Heart right ventricle (tissue), 16 donors: Measurements from ENCODE around the gene PNPLA4. TPM values are rescaled to one million over a fixed set of nuclear protein-coding genes. Genes with fewer than 3 reads are reported as not detected.
A peak's percentile ranks its signal among the peaks of the same experiment; 100 is the strongest.

Source experiments
- ATAC-seq, 8 donors: fragments of 200-7000 bp; cut with Tn5 transposase; one replicate each; pipeline ENCODE4 v1.9.1; 2020; ENCODE audit warnings: mild to moderate bottlenecking in 8 of 8, moderate library complexity in 8 of 8, moderate number of reproducible peaks in 1 of 8
- DNase-seq, 2 donors: peaks; one replicate each; pipeline ENCODE4 v3.0.0-alpha.2; 2020
- H3K27ac ChIP-seq, 10 donors: fragments of 200-600 bp; sonication (generic) in 2 of 10; one replicate each; pipeline versions ENCODE4 v1.5.0 to v1.8.0; 2020 to 2022; ENCODE audit warnings: mild to moderate bottlenecking in 3 of 10
- H3K27me3 ChIP-seq, 7 donors: fragments of 200-600 bp; one replicate each; pipeline ENCODE4 v1.8.0; 2021 to 2022; ENCODE audit warnings: mild to moderate bottlenecking in 2 of 7
- H3K36me3 ChIP-seq, 9 donors: fragments of 200-600 bp; sonication (generic) in 1 of 9; one replicate each; pipeline versions ENCODE4 v1.5.0 to v1.8.0; 2020 to 2022; ENCODE audit warnings: mild to moderate bottlenecking in 2 of 9
- H3K4me1 ChIP-seq, 9 donors: fragments of 200-600 bp; sonication (generic) in 1 of 9; one replicate each; pipeline versions ENCODE4 v1.5.0 to v1.8.0; 2020 to 2022; ENCODE audit warnings: mild to moderate bottlenecking in 4 of 9
- H3K4me3 ChIP-seq, 10 donors: fragments of 200-600 bp; sonication (generic) in 2 of 10; one replicate each; pipeline versions ENCODE4 v1.5.0 to v1.8.0; 2020 to 2022; ENCODE audit warnings: mild to moderate bottlenecking in 7 of 10, moderate library complexity in 2 of 10
- H3K9me3 ChIP-seq, 11 donors: fragments of 200-600 bp in 10 of 11; sonication (generic) in 2 of 11; one replicate each; pipeline versions ENCODE4 v1.5.0 to v1.8.0; 2013 to 2022; ENCODE audit warnings: mild to moderate bottlenecking in 2 of 11, control low read depth in 1 of 11, moderate library complexity in 1 of 11
- WGBS, 2 donors: extraction: QIAGEN DNeasy Blood & Tissue Kit; methylation state at CpG; one replicate each; pipeline ENCODE4 v1.1.7; 2013; ENCODE audit warnings: inconsistent platforms in 1 of 2; 5-methylcytosine and 5-hydroxymethylcytosine counted together
- intact Hi-C, 10 donors: fragments of 100-400 bp; cut with DNase I; formaldehyde crosslinking; loops; one replicate each; pipeline versions ENCODE4 v1.11.1 to v1.14.2; 2022
- long read RNA-seq, 3 donors: library from polyadenylated mRNA; unstranded; transcript quantifications; one replicate each; pipeline ENCODE4 v2.0.0, GENCODE V29; 2020 to 2021
- polyA plus RNA-seq, 2 donors: library from polyadenylated mRNA; stranded (reverse); fragments of 200-250 nt; gene quantifications; one replicate each; pipeline ENCODE4 v1.2.3, GENCODE V29; 2013
- total RNA-seq, 10 donors: library from RNA; stranded (reverse); fragmentation: NEBNext Ultra II Directional in 3 of 10; extraction: Animal tissue kit (Norgen Biotek cat#: 25700) in 3 of 10; gene quantifications; one replicate each; pipeline versions ENCODE4 v1.2.1 to v1.2.4, GENCODE V29; 2021 to 2023
- TF ChIP-seq, protein P1 (sequence below), 9 donors: fragments of 200-600 bp; sonication (generic) in 2 of 9; IDR thresholded peaks; one replicate each; pipeline versions ENCODE4 v1.5.0 to v1.8.0; 2021 to 2022; ENCODE audit warnings: antibody characterized with exemption in 9 of 9, mild to moderate bottlenecking in 5 of 9, moderate library complexity in 1 of 9
- donor health status: Arrhythmogenic right ventricular cardiomyopathy.
- donor health status: ischemic (EF 13 %, LVEDD 7.1; RV severe dilation, severe dysfunction).
- donor health status: healthy with polysubstance abuse.
- donor health status: DM: no; HTN: yes; CAD: no.
- donor health status: DM: no; HTN: no; CAD: no.
- donor health status: ischemic (EF 25% LVEDD 6.9; RV normal size, moderate dysfunction).
- donor health status: ischemic (EF 25% LVEDD 5.7; RV mildly dilated, moderate dysfunction).
- donor health status: healthy.
- donor health status: DM: yes; HTN: yes; CAD: no.
- donor health status: Ischemic cardiomyopathy.
- donor health status: ischemic (EF 35%, LVEDD 5.7; RV mildly dilated, moderate dysfunction).
- donor health status: nonischemic (EF 11% LVEDD 7.7; RV severe dilation, severe dysfunction).
- donor health status: DM: yes; HTN: yes; CAD: no.
- donor health status: PGD.
- donor health status: ischemic (EF 29% LVEDD 5.4; RV normal size, mild dysfunction).
- donor health status: nonischemic (EF 23%, LVEDD 6.1; RV moderate dilation, normal function).

The PNPLA4 gene
- 10 to 100 TPM; 25.9 to 44.1 (median 38.6) TPM for total RNA-seq
- polyA plus RNA-seq, result 10 to 100 TPM in 1 of 2 donors, 1 to 10 TPM in 1; 9.4 to 18.0 TPM
- long read RNA-seq, donor 1, transcript PNPLA4-201 (7 exons, 3,372 nt), result major isoform, 14 of 18 reads
- long read RNA-seq, donor 1, partial matches to known transcripts, result 2 of 18 reads
- long read RNA-seq, donor 1, other reads (novel, unspliced or antisense), result 1 of 18 reads
- long read RNA-seq, donor 2, transcript PNPLA4-201 (7 exons, 3,372 nt), result major isoform, 28 of 41 reads
- long read RNA-seq, donor 2, partial matches to known transcripts, result 8 of 41 reads
- long read RNA-seq, donor 2, other reads (novel, unspliced or antisense), result 3 of 41 reads
- long read RNA-seq, donor 3, transcript PNPLA4-201 (7 exons, 3,372 nt), result major isoform, 29 of 41 reads
- long read RNA-seq, donor 3, partial matches to known transcripts, result 7 of 41 reads
- long read RNA-seq, donor 3, other reads (novel, unspliced or antisense), result 5 of 41 reads

DNA sequence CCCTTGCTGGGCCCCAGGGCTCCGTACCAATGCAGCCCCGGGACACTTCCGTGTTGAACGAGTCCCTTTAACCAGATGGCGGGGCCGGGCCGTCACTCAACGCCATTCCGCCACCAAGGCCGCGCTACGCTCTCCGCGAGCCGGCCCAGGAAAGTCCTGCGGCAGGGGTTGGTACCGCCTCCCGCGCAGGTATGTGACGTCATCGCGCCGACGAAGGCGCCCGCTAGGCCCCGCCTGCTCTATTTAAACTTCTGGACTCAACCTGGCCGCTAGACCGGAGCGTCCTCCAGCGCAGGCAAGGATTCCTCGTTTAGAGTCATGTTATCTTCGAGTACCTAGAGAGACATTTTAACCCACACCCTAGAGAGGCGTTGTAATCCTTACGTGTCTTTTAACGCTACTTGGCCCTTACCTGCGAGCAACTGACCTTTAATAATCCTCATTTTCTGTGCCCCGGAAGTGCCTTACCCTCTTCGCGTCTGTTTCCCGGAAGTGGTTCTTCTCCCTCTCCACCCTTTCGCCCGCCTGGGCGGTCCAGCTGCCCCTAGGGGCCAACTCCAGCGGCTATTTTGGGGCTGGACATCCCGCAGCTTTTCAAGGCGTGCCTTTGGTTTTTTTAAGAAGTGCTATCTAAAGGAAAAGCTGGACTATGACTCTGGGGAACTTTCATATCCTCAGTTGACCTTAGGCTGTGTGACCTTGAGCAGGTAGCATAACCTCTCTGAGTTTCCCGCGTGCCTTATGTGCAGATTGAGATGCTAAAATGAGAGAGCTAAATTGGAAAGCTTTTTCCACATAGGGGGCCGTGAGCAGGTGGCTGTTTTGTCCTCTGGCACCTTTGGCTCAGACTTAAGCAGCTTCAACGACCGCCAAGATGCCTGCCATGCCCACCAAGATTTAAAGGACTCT is at the start of gene PNPLA4:
PNPLA4 (minus strand) TSS at position 155 of the 909 bp plus-strand sequence. CDS start 1,294 bp downstream, outside the sequence.
- intact Hi-C loops, result loop anchor here in 2 of 10 donors (5.0 to 10.0 kb wide), 3 partner anchors 203 to 1905 kb away; partner anchors contain the start of genes PUDP (in 1 of the 2) and STS (in 1 of the 2)
- peaks cover 0 to 24% (median 3%) of the 10 kb centered on the region in 9 donors for H3K4me1 ChIP-seq
- WGBS, 2 donors, result 5 to 6% methylated on average over 52 of the region's 52 CpGs
- peak; percentile 91 to 98 (median 97) for ATAC-seq
- H3K36me3 ChIP-seq, result peaks cover 0 to 11% (median 0%) of the 10 kb centered on the region in 9 donors
- H3K27me3 ChIP-seq, result no peaks in the 10 kb centered on the region
- H3K27ac ChIP-seq, result peak within 1 kb of the TSS; percentile 48 to 88 (median 76)
- peak; percentile 63 to 78 for DNase-seq
- no peaks in the 10 kb centered on the region for H3K9me3 ChIP-seq
- TF ChIP-seq, protein P1, sequence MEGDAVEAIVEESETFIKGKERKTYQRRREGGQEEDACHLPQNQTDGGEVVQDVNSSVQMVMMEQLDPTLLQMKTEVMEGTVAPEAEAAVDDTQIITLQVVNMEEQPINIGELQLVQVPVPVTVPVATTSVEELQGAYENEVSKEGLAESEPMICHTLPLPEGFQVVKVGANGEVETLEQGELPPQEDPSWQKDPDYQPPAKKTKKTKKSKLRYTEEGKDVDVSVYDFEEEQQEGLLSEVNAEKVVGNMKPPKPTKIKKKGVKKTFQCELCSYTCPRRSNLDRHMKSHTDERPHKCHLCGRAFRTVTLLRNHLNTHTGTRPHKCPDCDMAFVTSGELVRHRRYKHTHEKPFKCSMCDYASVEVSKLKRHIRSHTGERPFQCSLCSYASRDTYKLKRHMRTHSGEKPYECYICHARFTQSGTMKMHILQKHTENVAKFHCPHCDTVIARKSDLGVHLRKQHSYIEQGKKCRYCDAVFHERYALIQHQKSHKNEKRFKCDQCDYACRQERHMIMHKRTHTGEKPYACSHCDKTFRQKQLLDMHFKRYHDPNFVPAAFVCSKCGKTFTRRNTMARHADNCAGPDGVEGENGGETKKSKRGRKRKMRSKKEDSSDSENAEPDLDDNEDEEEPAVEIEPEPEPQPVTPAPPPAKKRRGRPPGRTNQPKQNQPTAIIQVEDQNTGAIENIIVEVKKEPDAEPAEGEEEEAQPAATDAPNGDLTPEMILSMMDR (IDR thresholded peaks at IDR 0.05), result peak in 3 of 9 donors; percentile 5 to 36 (median 34)
- H3K4me3 ChIP-seq, result peak within 1 kb of the TSS; percentile 46 to 67 (median 64)

GRCh38 chrX:7972586-7972985 is 45.4 kb upstream of the PNPLA4 start:
- Histone ChIP-seq H3K4me3 (no peak overlapping the region), H3K4me1 (no peaks in the 10 kb centered on the region), H3K27ac (no peak overlapping the region), H3K36me3 (no peaks in the 10 kb centered on the region), H3K9me3 (no peaks in the 10 kb centered on the region), H3K27me3 (no peaks in the 10 kb centered on the region)
- TF ChIP-seq, protein P1 (IDR thresholded peaks at IDR 0.05), result no peak
- peak in 1 of 8 donors; percentile 48 for ATAC-seq
- no peak for DNase-seq
- intact Hi-C loops, result no loop called here
- 48 to 75% methylated on average over 2 of the region's 2 CpGs for WGBS, 2 donors

DNA sequence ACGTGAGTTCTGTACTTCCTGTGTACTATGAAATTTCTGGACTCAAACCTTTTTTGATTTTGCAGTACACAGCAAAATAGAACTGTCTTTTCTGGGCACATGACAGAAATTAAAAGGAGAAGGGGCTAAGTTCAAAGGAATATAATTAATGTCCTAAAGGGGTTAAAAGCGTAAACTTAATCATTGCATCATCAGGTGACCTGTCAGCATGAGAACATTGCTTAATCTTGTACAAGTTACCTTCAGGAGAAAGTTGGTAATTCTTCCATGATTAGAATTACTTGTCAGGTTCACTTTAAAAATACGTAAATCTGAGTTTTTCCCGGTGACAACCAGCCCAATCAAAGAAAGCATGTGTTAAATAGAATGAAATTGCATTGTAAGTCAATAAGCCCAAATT is 43.2 kb upstream of the PNPLA4 start:
- no peaks in the 10 kb centered on the region for H3K9me3 ChIP-seq
- no peak overlapping the region for H3K27ac ChIP-seq
- no peak for DNase-seq
- TF ChIP-seq, protein P1 (IDR thresholded peaks at IDR 0.05), result no peak
- H3K27me3 ChIP-seq, result no peaks in the 10 kb centered on the region
- WGBS, 2 donors, result 93 to 94% methylated on average over 4 of the region's 4 CpGs
- H3K4me3 ChIP-seq, result no peak overlapping the region
- no peaks in the 10 kb centered on the region for H3K36me3 ChIP-seq
- ATAC-seq, result no peak
- H3K4me1 ChIP-seq, result no peaks in the 10 kb centered on the region
- intact Hi-C loops, result no loop called here

DNA sequence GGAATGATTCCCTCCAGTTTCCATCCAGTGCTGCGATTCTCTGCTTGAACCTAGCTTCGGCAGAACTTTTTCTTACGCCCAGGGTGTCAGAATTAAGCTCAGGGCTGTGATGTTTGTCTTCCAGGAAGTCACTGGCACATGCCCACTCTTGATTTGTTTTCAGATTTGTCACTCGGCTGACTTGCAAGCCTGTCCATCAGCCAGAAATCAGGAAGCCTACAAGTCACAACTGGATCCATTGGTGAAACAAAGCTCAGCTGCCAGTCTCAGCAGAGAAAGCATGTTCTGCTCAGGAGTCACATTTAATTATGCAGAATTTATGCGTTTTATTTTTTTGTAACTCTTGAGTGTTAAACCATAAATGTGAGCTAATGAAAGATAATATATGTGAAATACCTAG is 38.2 kb upstream of the PNPLA4 start:
- ATAC-seq, result no peak

More for the DNA sequence above, 38.2 kb upstream of the PNPLA4 start:
- intact Hi-C loops, result no loop called here
- TF ChIP-seq, protein P1 (IDR thresholded peaks at IDR 0.05), result no peak
- Histone ChIP-seq H3K27ac (no peak overlapping the region), H3K27me3 (no peaks in the 10 kb centered on the region), H3K36me3 (no peaks in the 10 kb centered on the region), H3K4me3 (no peak overlapping the region), H3K4me1 (no peaks in the 10 kb centered on the region), H3K9me3 (no peaks in the 10 kb centered on the region)
- no peak for DNase-seq
- 86 to 88% methylated on average over 5 of the region's 5 CpGs for WGBS, 2 donors
